IPS-11a (cell line): ENCODE measurements around the gene VN1R5.
"Not testable (repeated sequence)": the region's sequence is repeated elsewhere in the genome, so short reads cannot be mapped to it uniquely, and the experiment has no call there.

Source experiments
- H3K4me3 ChIP-seq: one replicate; pipeline ENCODE4 v1.5.1; 2013; ENCODE audit warnings: low read depth, low read length, control low read depth

VN1R5 gene

DNA sequence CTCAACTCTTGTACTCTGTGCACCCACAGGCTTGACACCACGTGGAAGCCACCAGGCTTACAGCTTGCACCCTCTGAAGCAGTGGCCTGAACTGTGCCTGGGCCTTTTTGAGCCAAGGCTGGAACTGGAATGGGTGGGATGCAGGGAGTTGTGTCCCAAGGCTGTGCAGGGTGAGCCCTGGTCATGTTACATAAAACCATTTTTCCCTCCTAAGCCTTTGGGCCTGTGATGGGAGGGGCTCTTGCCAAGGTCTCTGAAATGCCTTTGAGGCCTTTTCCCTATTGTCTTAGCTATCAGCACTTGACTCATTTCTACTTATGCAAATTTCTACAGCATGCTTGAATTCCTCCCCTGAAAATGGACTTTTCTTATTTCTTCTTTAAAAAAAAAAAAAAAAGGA is 14.1 kb downstream of the VN1R5 start:
- H3K4me3 ChIP-seq = no peak overlapping the region

DNA sequence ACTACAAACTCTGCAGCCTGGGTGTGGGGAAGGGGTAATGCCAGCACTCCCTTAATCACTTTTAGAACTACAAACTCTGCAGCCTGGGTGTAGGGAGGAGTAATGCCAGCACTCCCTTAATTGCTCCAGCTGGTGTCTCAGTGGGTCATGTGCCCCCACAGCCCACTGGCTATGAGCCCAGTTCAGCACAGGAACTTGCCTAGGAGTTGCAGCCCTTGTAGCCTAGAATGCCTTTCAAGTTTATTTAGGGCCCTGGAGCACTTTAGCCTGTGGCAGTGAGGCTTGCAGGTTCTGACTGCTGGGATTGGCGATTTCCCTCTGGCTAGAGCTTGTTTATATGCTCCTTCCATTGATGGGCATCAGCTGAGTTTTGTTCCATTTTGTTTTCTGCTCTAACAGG is 17.1 kb downstream of the VN1R5 start:
- no peak overlapping the region for H3K4me3 ChIP-seq

DNA sequence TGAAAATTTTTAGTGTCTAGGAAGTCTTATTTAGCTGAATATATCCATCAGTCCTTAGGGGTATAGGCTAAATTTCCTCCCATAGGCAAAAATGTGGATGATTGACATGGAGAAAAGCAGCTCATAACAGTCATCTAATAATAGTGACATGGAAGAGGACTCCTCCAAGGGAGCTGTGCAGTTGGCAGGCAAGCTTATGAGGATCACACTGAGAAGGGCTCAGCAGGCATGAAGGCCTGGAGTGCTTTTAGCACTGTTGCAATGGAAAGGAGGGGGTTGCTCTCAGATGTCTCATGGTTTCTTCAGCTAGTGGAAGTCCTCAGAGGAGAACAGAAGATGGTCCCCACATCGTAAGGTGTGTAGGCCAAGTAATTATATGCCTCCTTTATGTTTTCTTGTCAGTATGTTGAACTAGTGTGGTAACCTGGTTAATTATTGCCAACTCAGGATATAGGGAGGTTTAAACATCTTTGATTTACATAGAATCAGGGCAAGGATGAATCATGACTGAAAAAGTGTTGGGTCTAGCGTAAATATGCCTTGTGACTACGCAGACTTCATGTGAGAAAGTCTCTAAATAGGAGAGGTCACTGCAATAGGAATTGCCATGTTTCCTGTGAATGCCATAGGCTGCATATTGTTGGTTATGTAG is 18.9 kb downstream of the VN1R5 start:
- no peak overlapping the region for H3K4me3 ChIP-seq

DNA sequence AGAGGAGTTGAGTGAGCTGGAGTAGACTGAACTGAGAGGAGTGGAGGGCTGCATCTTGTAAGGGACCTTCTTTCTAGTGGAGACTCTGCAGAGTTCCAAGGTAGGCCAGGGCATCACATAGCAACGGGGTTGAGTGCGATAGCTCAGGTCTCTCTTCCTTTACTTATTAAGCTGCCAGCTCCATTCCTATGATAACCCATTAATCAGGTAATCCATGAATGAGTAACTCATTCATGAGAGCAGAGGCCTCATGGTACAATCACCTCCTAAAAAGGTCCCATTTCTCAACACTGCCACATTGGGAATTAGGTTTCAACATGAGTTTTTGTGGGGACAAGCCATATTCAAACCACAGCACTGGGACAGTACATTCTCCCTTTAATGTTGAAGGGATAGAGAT is 21.3 kb downstream of the VN1R5 start:
- H3K4me3 ChIP-seq = no peak overlapping the region

DNA sequence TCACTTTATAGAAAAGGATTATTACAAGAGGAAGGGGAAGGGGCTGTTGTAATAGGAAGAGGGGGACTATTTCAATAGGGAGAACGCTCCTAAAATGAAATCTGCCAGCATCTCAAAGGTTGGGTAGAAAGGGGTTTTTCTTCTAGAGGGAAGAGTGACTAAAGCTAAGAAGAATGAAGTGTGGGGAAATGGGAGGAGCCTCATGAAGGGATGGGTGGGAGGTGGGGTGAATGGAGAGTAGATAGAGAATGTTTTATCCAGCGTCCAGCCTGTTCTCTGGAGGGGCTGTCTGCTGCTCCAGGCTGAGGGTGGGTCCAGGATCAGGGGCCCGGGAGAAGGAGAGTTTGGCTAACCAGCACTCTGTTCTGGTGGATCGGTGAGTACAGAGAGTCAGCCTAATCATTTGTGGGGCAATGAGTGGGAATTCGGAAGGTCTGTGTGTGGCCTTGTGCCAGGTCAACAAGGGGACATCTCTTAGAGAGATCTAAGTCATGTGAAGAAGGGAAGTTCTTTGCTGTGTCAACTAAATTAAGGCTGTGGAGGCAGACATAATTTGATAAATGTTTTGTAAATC is 25.2 kb downstream of the VN1R5 start:
- H3K4me3 ChIP-seq = no peak overlapping the region

DNA sequence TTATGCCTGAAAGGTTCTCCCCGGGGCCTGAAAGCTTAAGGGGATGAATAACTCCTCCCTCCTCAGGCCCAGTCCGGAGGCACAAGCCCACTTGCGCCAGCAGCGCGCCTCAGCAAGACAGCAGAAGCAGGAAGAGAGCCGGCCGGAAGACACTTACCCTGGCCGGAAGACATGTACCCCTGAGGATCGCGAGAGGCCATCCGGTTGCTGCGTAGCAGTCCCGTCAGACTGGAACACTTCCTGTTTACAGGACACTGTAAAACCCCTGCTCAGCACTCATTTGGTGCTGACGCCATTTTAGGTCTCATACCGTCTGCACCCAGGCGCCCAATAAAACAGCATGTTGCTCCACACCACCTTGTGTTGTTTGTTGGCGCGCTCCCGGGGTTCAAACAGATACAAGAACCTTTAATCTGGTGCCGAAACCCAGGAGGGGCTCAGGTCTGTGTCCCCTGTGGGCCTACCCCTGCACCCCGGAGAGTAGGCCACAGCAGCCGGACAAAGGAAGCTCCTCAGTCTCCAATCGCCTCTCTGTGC is 30.3 kb downstream of the VN1R5 start:
- no peak overlapping the region for H3K4me3 ChIP-seq

DNA sequence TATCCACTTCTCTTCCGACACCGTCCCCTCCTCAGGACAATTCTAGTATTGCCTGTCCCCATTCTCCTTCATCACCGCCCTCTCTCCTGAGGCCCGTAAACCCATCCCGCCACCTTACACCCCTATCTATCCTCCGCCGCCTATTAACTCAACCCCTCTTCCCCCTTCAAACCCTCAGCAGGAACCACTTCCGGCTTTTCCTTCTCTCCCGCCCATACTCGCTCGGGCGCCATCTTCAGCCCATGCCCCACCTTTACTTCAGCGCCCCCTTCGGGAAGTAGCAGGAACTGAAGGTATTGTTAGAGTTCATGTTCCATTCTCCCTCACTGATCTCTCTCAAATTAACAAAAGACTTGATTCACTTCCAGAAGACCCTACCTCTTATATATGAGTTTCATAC is 31.6 kb downstream of the VN1R5 start:
- H3K4me3 ChIP-seq = no peak overlapping the region

DNA sequence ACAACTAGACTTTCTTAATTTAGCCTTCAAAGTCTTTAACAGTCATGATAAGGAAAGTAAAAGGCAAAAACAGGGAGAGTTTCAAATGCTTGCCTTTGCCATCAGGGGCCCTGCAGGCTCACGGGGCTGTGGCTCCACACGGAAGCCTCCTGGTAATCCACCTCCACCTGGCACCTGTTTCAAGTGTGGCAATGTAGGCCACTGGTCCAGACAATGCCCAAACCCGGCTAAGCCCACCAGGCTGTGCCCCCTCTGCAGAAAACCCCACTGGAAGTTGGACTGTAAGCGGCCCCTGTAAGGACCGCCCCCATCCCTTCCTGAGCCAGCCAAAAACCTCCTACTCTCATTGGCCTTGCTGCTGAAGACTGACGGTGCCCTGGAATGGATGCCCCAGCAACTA is 32.5 kb downstream of the VN1R5 start:
- no peak overlapping the region for H3K4me3 ChIP-seq

DNA sequence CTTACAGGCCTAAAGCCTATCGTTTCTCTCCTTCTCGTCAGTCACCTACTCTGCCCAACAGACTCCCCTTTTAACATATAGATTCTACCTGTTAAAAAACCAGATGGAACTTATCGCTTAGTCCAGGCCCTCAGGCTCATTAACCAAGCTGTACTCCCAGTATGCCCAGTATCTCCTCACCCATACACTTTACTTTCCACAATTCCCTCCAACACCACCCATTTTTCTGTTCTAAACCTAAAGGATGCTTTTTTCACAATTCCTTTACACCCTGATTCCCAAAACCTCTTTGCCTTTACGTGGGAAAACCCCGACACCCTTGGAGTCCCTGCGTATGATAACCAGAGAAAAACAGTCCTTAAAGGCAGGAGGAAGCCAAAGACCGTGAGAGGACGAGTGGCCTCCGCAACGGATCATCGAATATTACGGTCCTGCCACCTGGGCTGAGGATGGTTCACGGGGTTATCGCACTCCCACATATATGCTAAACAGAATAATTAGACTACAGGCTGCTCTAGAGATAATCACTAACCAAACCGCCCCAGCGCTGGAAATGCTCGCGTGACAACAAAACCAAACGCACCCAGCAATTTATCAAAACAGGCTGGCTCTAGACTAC is 33.5 kb downstream of the VN1R5 start:
- not testable (repeated sequence) for H3K4me3 ChIP-seq

DNA sequence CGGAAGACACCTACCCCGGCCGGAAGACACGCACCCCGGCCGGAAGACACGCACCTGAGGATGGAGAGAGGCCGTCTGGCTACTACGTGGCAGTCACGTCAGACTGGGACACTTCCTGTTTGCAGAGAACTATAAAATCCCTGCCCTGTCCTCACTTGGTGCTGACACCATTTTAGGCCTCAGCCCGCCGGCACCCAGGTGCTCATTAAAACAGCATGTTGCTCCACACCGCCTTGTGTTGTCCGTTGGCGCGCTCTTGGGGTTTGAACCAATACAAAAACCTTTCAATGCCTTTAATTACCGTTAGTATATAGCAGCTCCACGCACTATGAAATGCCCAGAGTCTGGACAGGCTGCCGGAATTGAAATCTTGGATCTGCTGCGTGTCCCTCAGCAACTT is 34.7 kb downstream of the VN1R5 start:
- H3K4me3 ChIP-seq = no peak overlapping the region

DNA sequence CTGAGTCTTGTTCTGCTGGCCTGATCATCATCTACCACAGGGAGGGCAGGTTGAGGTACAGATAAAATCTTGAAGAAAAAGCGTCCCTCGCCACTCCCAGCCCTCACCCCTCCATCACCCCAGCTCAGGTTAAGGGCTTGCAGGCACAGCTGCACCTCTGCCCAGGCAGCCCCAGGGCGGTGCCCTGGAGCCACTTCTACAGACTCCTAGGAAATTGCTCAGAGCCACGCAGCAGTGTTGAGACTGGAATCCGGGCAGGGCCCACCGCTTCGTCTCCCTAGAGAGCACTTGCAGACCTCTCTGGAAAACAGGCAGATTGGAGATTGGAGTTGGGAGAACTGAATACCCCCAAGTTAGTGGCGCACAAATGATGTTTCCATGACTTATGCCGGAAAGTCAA is 35.3 kb downstream of the VN1R5 start:
- no peak overlapping the region for H3K4me3 ChIP-seq

DNA sequence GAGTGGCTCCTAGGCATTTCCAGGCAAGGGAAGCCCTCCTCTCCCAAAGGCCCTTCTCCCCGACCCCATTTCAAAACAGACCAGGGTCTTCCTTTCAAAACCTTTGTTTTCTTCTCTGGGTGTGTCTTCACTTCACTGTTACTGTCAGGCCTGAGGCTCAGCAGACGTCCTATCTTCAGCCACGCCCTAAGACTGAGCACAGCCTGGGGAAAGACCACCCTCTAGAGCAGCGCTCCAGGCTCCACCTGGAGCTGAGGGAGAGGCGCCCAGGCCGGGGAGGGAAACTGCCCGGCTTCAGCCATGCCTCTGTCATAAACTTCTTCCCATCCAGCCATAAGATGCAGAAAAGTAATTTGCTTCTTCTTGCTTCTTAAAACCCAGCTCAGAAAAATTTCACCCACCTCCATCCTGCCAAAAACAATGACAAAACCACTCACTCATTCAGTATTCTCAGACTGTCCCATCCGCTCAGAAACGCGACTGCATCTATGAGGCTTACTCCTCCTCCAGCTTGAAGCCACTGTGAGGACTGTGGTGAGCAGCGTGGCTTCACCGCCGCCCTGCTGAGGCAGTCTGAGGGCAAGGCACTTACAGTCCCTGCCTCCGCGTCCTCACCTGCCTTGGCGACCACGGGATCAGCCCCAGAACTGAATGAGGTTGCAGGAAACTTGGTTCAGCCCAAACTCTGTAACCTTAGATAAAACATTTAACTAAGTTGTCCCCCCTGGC is 36.1 kb downstream of the VN1R5 start:
- no peak overlapping the region for H3K4me3 ChIP-seq

DNA sequence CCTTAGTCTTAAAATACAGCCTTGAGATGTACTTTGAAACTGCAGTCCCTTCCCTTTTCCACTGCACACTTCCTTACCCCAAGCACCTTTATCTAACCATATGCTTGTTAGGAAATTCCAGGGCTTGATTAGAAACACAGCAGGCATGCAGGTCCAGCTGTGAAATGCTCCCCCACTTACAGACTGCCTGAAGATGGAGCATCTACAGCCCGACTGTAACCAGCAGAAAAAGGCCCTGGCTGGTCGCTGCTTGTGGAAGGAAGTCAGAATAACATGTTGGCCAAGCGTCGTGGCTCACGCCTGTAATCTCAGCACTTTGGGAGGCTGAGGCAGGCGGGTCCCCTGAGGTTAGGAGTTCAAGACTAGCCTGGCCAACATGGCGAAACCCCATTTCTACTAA is 37.2 kb downstream of the VN1R5 start:
- H3K4me3 ChIP-seq = no peak overlapping the region

DNA sequence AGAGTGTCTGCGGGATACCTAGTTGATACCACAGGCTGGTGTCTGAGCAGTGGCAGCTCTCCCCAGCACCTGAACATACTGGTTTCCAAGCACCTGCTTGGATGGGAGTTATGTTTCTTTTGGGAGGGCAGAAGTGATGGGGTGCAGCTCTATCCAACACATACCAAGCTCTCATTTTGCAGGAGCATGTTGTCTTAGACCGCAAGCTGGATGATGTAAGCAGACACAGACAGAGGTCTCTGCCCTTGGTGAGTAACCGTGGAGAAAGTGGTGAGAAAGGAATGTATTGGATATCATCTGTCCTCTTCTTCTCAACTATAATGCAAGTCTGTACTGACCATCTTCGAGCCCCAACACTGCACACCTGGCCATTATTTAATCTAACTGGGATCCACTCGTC is 38.4 kb downstream of the VN1R5 start:
- H3K4me3 ChIP-seq = no peak overlapping the region

DNA sequence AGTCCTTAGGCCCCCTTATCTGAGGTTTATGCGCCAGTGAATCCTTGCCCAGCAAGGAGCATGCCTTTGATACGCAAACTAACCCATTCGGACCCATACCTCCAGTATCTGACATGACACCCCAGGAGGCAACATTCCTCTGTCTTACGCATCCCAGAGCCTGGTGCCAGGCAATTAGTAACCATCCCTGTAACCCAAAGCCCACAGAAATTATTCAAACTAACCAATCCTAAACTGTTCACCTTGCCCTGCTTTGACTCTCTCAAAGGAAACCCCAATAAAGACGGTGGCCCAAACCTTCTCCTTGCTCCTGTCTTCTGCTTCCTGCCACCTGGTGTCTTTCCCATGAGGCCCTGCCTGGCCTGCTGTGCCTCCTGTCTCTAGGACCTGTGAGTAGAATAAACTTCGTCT is 39.4 kb downstream of the VN1R5 start:
- H3K4me3 ChIP-seq = no peak overlapping the region

DNA sequence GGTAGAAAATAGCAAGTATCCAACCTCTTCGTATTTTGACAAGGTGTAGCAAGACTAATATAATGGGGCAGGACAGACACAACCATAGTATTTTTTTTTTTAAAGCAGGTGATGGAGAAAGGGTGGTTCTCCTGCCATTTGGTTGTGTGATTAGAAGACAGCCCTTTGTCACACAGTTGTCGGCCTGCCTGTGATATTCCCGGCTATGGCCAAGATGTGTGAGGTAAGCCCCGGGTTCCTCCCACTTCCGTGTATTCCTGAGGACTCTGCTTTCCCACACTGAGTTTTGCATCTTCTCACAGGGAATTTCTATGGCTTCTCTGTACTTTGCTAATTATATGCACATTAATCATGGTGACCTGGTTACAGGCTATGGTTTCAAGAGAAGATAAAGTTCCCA is 39.9 kb downstream of the VN1R5 start:
- H3K4me3 ChIP-seq = no peak overlapping the region

DNA sequence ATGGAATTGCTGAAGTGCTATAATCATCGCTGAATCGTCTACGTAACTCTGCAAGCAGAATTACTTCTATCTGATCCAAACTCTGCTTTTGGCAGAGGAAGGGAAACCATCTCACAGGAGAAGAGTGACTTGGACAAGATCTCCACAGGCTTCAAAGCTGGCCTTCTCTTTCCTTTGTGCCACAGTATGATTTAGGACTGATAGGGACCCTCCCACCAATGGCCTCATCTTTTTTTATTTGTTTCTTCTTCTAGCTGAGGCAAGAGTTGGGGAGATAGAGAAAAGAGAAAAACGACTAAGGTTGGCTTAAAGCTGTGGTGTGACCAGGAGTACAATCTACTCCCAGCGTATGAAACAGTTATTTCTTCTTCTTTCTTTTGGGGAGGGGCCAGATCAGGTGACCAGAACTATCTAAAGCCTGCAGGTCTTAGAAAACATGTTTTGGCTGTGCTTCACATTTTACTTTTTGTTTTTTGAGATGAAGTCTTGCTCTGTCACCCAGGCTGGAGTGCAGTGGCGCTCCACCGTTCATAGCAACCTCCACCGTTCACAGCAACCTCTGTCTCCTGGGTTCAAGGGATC is 40.8 kb downstream of the VN1R5 start:
- no peak overlapping the region for H3K4me3 ChIP-seq

DNA sequence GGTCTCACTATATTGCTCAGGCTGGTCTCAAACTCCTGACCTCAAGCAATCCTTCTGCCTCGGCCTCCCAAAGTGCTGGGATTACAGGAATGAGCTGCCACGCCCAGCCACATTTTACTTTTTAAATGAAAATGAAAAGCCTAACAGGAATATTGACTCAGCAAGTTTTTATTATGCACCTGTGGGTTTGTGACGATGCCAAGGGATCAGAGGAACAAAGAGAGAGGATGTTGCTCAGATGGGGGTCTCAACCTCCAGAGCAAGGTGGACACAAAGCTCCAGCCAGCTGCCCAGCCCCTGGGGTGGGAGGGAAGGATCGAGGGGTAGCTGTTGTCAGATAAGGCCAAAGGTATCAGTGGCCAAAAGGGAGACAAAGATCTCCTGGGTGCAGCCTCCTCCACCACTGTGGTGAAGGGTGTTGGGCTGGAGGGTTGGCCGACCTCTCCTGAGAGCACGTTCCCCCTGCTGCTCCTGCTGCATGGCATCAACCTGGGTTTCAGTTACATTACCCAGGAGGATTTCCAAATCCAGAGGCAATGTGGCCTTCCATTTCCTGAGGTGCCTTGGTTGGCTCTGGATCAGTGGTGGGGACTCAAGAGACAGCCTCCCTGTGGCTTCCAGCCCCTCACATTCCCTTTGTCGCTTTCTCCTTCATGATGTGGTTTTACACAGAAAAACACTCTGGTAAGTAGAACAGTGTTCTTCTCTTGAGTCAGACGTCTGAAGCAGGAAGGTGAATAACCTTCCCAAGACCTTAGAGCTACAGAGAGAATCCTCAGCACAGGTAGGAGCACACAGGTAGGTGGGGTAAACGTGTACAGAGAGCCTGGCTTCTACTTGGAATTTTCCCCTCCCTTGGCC is 41.6 kb downstream of the VN1R5 start:
- no peak overlapping the region for H3K4me3 ChIP-seq

DNA sequence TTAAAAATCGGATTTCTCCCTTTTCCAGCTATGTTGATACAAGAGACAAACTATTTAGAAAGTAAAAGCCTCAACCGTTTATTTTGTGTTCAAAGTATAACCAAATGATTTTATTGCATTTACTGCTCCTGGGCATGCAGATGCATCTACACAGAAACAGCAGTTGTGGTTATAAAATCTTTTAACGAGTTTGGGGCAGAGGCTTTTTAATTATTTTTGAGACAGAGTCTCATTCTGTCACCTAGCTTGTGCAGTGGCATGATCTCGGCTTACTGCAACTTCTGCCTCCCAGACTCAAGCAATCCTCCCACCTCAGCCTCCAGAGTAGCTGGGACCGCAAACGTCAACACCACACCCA is 42.2 kb downstream of the VN1R5 start:
- H3K4me3 ChIP-seq = no peak overlapping the region

DNA sequence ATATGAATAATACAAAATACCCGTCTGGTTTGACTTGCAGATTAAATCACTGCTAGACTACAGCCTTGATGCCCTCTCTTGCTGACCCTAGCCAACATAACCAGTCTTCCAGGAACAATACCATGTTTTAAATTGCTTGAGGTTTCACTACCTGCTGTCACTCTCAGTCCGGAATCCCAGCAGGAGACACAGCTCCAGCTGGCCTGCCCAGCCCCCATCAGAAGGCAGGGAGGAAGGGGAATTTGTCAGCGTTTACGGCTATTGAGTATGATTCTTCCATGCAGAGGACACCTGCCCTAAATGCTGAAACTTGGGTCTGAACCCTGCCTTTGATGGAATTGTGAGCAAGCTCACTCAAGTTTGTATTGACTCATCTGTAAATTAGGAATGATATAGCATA is 42.8 kb downstream of the VN1R5 start:
- no peak overlapping the region for H3K4me3 ChIP-seq
